ENCODE results near the gene PKD1.

DNA sequence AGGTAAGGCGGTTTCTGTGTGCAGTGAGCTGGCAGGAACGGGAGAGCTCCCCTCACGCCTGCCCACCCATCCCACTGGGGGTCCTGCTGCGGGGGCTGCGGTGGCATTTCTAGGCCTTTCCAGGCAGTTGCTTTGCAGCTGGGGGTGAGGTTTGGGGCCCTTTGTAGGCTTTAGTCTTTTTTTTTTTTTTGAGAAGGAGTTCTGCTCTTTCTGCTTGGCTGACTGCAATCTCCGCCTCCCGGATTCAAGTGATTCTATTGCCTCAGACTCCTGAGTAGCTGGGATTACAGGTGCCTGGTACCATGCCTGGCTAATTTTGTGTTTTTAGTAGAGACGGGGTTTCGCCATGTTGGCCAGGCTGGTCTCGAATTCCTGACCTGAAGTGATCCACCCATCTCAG lies 76.8 kb downstream of the PKD1 start:
- TF ChIP-seq, protein P1, sequence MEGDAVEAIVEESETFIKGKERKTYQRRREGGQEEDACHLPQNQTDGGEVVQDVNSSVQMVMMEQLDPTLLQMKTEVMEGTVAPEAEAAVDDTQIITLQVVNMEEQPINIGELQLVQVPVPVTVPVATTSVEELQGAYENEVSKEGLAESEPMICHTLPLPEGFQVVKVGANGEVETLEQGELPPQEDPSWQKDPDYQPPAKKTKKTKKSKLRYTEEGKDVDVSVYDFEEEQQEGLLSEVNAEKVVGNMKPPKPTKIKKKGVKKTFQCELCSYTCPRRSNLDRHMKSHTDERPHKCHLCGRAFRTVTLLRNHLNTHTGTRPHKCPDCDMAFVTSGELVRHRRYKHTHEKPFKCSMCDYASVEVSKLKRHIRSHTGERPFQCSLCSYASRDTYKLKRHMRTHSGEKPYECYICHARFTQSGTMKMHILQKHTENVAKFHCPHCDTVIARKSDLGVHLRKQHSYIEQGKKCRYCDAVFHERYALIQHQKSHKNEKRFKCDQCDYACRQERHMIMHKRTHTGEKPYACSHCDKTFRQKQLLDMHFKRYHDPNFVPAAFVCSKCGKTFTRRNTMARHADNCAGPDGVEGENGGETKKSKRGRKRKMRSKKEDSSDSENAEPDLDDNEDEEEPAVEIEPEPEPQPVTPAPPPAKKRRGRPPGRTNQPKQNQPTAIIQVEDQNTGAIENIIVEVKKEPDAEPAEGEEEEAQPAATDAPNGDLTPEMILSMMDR (conservative IDR thresholded peaks at IDR 0.05; ENCODE audit: low read depth, low read length): no peak
- no peak for TF ChIP-seq EZH2phosphoT487 (IDR thresholded peaks at IDR 0.05; ENCODE audit: borderline replicate concordance, low read length)
